ENCODE data around the gene GPC6. TPM values are rescaled to one million over a fixed set of nuclear protein-coding genes. Genes with fewer than 3 reads are reported as not detected.

GPC6 gene
- total RNA-seq, 2 donors from 2014 or later: 3.4 to 5.3 TPM

DNA sequence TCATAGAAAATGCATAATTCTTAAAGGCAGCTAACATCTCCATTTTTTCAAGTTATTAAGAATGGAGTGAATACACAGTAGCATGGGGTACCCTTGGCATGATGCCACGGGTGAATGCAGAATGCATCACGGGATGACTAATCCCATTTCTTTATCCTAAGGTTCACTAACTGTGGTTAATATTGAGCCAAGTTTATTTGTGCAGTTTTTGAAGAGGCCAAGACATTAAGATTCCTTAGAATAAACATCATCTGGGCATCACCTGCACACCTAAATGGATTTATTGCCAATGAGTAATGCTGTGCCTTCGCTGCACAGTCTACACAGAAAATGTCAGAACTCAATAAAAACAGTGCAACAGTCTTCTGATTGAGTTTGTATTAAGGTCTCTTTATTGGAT, 333.1 kb downstream of the GPC6 start:
- no peak overlapping the region for H3K4me3 ChIP-seq
- no peak for TF ChIP-seq POLR2A (IDR thresholded peaks at IDR 0.05)
- no peak for TF ChIP-seq POLR2AphosphoS5 (IDR thresholded peaks at IDR 0.05)
- TF ChIP-seq, protein P1, sequence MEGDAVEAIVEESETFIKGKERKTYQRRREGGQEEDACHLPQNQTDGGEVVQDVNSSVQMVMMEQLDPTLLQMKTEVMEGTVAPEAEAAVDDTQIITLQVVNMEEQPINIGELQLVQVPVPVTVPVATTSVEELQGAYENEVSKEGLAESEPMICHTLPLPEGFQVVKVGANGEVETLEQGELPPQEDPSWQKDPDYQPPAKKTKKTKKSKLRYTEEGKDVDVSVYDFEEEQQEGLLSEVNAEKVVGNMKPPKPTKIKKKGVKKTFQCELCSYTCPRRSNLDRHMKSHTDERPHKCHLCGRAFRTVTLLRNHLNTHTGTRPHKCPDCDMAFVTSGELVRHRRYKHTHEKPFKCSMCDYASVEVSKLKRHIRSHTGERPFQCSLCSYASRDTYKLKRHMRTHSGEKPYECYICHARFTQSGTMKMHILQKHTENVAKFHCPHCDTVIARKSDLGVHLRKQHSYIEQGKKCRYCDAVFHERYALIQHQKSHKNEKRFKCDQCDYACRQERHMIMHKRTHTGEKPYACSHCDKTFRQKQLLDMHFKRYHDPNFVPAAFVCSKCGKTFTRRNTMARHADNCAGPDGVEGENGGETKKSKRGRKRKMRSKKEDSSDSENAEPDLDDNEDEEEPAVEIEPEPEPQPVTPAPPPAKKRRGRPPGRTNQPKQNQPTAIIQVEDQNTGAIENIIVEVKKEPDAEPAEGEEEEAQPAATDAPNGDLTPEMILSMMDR (IDR thresholded peaks at IDR 0.05): no peak
- intact Hi-C loops (cut with DNase I): no loop called here
- no peaks in the 10 kb centered on the region for H3K9me3 ChIP-seq
- no peaks in the 10 kb centered on the region for H3K4me1 ChIP-seq (replicated peaks)
- H3K27ac ChIP-seq: no peak overlapping the region
- 47% methylated on average over 3 of the region's 3 CpGs for WGBS
- no peaks in the 10 kb centered on the region for H3K27me3 ChIP-seq (replicated peaks; ENCODE audit: insufficient read depth)
- H3K36me3 ChIP-seq: no peaks in the 10 kb centered on the region
- no peak for DNase-seq (ENCODE audit: low spot score)

DNA sequence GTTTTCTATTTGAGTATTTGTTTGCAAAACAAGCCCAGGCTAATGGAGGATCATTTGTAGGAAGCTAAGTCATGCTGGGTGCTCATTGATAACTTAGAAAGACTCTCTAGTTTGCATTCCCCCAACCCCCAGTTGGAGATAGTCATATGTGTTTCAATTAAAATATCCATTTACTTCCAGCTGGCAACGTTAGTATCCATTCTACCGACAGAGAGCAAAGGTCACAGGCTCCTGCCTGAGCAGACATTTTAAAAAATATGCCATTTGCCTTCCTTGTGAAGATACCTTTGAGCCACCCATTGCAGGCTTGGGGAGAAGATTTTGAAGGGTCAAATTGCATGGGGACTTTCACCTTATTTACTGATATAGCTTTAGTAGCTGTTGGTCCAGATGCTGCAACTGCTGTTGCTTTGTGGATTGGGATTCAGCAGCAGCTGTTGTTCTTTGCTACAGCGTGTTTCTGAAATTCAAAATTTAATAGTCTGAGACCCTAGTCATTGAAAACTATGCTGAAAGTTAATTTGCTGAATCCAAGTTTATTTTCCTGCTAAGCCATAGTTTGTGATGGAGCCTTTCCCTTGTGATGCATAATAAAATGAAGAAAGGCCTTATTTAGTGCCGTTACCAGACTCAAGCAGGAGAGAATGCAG, 335.1 kb downstream of the GPC6 start:
- intact Hi-C loops (cut with DNase I): no loop called here

DNA sequence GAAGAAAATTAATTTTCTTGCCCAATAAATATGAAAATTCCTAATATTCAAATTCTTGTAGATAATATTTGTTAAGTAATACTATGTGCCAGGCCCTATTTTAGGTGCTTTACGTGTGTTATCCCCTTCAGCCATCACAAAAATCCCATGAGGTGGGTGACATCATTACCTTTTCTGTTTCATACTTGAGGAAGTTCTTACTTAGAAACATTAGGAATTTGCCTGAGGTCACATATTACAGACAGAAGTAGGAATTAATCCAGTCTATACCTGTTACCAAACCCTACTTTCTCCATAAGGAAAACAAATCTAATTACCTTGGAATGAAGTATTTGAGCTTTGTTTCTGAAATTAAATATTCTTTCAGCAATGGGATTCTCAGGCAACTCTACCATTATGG, 336.1 kb downstream of the GPC6 start:
- H3K4me1 ChIP-seq (replicated peaks): no peaks in the 10 kb centered on the region
- intact Hi-C loops (cut with DNase I): no loop called here
- no peak for DNase-seq (ENCODE audit: low spot score)
- H3K4me3 ChIP-seq: no peak overlapping the region
- WGBS: 89% methylated on average over 1 of the region's 1 CpG
- H3K9me3 ChIP-seq: no peaks in the 10 kb centered on the region
- no peak overlapping the region for H3K27ac ChIP-seq
- TF ChIP-seq POLR2A (IDR thresholded peaks at IDR 0.05): no peak
- TF ChIP-seq POLR2AphosphoS5 (IDR thresholded peaks at IDR 0.05): no peak
- TF ChIP-seq, protein P1 (IDR thresholded peaks at IDR 0.05): no peak
- no peaks in the 10 kb centered on the region for H3K27me3 ChIP-seq (replicated peaks; ENCODE audit: insufficient read depth)
- H3K36me3 ChIP-seq: no peaks in the 10 kb centered on the region

More for the DNA sequence above, 335.1 kb downstream of the GPC6 start:
- Histone ChIP-seq H3K4me1 (replicated peaks) (no peaks in the 10 kb centered on the region), H3K27me3 (replicated peaks; ENCODE audit: insufficient read depth) (no peaks in the 10 kb centered on the region), H3K9me3 (no peaks in the 10 kb centered on the region), H3K27ac (no peak overlapping the region), H3K4me3 (no peak overlapping the region), H3K36me3 (no peaks in the 10 kb centered on the region)
- WGBS: 86% methylated on average over 4 of the region's 4 CpGs
- no peak for DNase-seq (ENCODE audit: low spot score)
- TF ChIP-seq, protein P1 (IDR thresholded peaks at IDR 0.05): no peak
- no peak for TF ChIP-seq POLR2AphosphoS5 (IDR thresholded peaks at IDR 0.05)
- no peak for TF ChIP-seq POLR2A (IDR thresholded peaks at IDR 0.05)

DNA sequence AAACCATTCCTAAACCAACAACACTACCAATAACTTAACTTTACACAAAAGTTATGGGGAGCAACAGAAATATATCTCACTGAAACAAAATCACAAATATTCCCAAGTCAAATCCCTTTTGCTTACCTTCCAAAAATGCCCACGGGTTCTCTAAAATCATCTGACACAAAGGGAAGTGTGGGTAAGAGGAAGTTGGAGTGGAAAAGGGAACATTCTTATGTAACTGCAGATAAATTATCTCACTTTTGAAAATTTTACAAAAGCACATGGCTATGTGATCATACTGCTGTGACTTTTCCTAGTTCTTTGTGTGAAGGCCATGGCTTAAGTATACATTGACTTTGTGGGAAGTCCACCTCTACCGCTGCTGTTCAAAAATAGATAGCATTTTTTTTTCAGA, 350.5 kb downstream of the GPC6 start:
- no peaks in the 10 kb centered on the region for H3K4me1 ChIP-seq (replicated peaks)
- no peaks in the 10 kb centered on the region for H3K27me3 ChIP-seq (replicated peaks; ENCODE audit: insufficient read depth)
- DNase-seq (ENCODE audit: low spot score): no peak
- intact Hi-C loops (cut with DNase I): no loop called here
- no peak overlapping the region for H3K4me3 ChIP-seq
- H3K9me3 ChIP-seq: no peaks in the 10 kb centered on the region
- no peak overlapping the region for H3K27ac ChIP-seq
- H3K36me3 ChIP-seq: no peaks in the 10 kb centered on the region
- TF ChIP-seq POLR2A (IDR thresholded peaks at IDR 0.05) (no peak), POLR2AphosphoS5 (IDR thresholded peaks at IDR 0.05) (no peak)
- TF ChIP-seq, protein P1 (IDR thresholded peaks at IDR 0.05): no peak
- WGBS: 85% methylated on average over 2 of the region's 2 CpGs

DNA sequence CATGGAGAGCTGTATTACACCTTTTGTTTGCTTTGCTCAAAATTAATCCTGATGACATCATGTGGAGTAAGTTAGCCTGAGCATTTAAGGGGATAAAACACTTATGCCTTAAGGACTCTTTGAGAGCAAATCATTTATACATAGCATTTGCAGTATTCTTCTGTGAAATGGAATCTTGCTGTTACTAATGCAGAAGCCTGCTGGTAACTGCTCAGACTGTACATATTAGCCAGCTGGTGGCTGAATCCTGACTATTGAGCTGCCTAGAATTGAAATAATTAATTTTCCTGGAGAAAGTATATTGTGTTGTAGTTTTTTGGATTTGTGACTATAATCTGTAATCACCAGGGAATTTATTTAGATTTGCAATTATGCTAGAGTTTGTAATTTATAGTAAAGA, 363.2 kb downstream of the GPC6 start:
- Histone ChIP-seq H3K9me3 (no peaks in the 10 kb centered on the region), H3K4me1 (replicated peaks) (no peaks in the 10 kb centered on the region), H3K27me3 (replicated peaks; ENCODE audit: insufficient read depth) (no peaks in the 10 kb centered on the region), H3K4me3 (no peak overlapping the region), H3K36me3 (no peaks in the 10 kb centered on the region), H3K27ac (no peak overlapping the region)
- no peak for DNase-seq (ENCODE audit: low spot score)
- TF ChIP-seq POLR2A (IDR thresholded peaks at IDR 0.05) (no peak), POLR2AphosphoS5 (IDR thresholded peaks at IDR 0.05) (no peak)
- TF ChIP-seq, protein P1 (IDR thresholded peaks at IDR 0.05): no peak
- intact Hi-C loops (cut with DNase I): no loop called here
